Measurements from ENCODE around the gene BEGAIN. TPM values are rescaled to one million over a fixed set of nuclear protein-coding genes. Genes with fewer than 3 reads are reported as not detected.

Gene BEGAIN
- total RNA-seq, 4 donors from 2014 or later = 0.22 to 1.3 (median 0.50) TPM; not detected in 1

DNA sequence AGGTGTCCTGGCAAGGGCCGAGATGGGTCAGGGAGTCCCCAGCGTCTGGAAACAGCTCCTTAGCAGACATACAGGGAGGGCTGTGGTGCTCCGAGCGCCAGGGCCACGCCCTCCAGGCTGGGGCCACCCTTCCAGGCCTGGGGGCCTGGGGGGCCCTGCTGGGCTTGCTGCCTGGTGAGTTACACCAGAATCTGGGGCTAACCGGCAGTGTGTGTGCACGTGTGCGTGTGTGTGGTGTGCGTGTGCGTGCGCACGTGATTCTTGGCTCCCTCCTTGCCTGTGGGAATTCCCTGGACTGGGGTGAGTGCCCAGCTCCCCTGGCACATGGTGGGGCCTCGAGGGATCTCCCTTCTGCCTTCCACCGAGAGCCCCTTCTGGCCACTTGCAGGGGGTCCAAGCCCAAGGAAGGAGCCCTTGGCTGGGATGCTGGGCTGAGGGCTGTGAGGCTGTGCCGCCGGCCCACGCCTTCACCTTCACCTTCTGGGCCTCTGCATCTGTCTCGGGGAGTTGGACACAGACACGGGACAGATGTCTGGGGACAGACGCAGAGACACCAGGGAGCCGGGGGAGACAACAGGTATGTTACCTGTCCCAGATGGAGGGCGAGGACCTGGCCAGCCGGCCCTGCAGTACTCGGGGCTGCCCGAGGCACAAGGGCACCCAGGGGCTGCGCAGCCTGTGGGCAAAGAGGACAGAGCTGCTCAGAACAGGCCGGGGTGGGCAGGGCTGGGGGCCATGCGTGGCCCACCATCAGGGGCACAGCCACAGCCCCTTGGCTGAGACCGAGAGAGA lies 37.2 kb downstream of the BEGAIN start:
- intact Hi-C loops (cut with DNase I) = loop anchor here (10.0 kb wide), 1 partner anchor 865 kb away; the partner anchor contains the start of gene CYP46A1

GRCh38 chr14:100548939-100549338 lies 38.3 kb downstream of the BEGAIN start:
- TF ChIP-seq, protein P1, sequence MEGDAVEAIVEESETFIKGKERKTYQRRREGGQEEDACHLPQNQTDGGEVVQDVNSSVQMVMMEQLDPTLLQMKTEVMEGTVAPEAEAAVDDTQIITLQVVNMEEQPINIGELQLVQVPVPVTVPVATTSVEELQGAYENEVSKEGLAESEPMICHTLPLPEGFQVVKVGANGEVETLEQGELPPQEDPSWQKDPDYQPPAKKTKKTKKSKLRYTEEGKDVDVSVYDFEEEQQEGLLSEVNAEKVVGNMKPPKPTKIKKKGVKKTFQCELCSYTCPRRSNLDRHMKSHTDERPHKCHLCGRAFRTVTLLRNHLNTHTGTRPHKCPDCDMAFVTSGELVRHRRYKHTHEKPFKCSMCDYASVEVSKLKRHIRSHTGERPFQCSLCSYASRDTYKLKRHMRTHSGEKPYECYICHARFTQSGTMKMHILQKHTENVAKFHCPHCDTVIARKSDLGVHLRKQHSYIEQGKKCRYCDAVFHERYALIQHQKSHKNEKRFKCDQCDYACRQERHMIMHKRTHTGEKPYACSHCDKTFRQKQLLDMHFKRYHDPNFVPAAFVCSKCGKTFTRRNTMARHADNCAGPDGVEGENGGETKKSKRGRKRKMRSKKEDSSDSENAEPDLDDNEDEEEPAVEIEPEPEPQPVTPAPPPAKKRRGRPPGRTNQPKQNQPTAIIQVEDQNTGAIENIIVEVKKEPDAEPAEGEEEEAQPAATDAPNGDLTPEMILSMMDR (IDR thresholded peaks at IDR 0.05) = no peak
- no peak for TF ChIP-seq POLR2A (IDR thresholded peaks at IDR 0.05)
- Histone ChIP-seq H3K36me3 (no peaks in the 10 kb centered on the region), H3K27ac (no peak overlapping the region), H3K9me3 (no peaks in the 10 kb centered on the region), H3K27me3 (no peaks in the 10 kb centered on the region), H3K4me3 (replicated peaks in 1 of 3) (no peak overlapping the region), H3K4me1 (peaks cover 0 to 15% of the 10 kb centered on the region in 2 donors)
- intact Hi-C loops (cut with DNase I) = loop anchor here (10.0 kb wide), 1 partner anchor 864 kb away; the partner anchor contains the start of gene CYP46A1
- DNase-seq = no peak
- 87 to 89% methylated on average over 15 of the region's 15 CpGs for WGBS, 2 donors

More for the DNA sequence above, 37.2 kb downstream of the BEGAIN start:
- no peak for DNase-seq
- Histone ChIP-seq H3K27me3 (no peaks in the 10 kb centered on the region), H3K4me1 (peaks cover 0 to 15% of the 10 kb centered on the region in 2 donors), H3K9me3 (no peaks in the 10 kb centered on the region), H3K27ac (no peak overlapping the region), H3K36me3 (no peaks in the 10 kb centered on the region), H3K4me3 (replicated peaks in 1 of 3) (no peak overlapping the region)
- WGBS, 2 donors = 73% methylated on average over 28 of the region's 29 CpGs; no CpG with 5 or more reads in 1 of the 2 donors
- TF ChIP-seq, protein P1 (IDR thresholded peaks at IDR 0.05) = no peak
- TF ChIP-seq POLR2A (IDR thresholded peaks at IDR 0.05) = no peak

GRCh38 chr14:100548295-100548655 lies 38.9 kb downstream of the BEGAIN start:
- WGBS, 2 donors = 50% methylated on average over 1 of the region's 5 CpGs; no CpG with 5 or more reads in 1 of the 2 donors
- Histone ChIP-seq H3K4me3 (replicated peaks in 1 of 3) (no peak overlapping the region), H3K4me1 (peaks cover 0 to 15% of the 10 kb centered on the region in 2 donors), H3K9me3 (no peaks in the 10 kb centered on the region), H3K27me3 (no peaks in the 10 kb centered on the region), H3K27ac (no peak overlapping the region), H3K36me3 (no peaks in the 10 kb centered on the region)
- TF ChIP-seq POLR2A (IDR thresholded peaks at IDR 0.05) = no peak
- TF ChIP-seq, protein P1 (IDR thresholded peaks at IDR 0.05) = no peak
- DNase-seq = no peak
- intact Hi-C loops (cut with DNase I) = loop anchor here (10.0 kb wide), 1 partner anchor 863 kb away; the partner anchor contains the start of gene CYP46A1

GRCh38 chr14:100547633-100548294 lies 39.5 kb downstream of the BEGAIN start:
- Histone ChIP-seq H3K4me1 (peaks cover 0 to 15% of the 10 kb centered on the region in 2 donors), H3K36me3 (no peaks in the 10 kb centered on the region), H3K27ac (peak overlapping the region in 1 of 3 donors; percentile 10), H3K27me3 (no peaks in the 10 kb centered on the region), H3K4me3 (replicated peaks in 1 of 3) (no peak overlapping the region), H3K9me3 (no peaks in the 10 kb centered on the region)
- TF ChIP-seq POLR2A (IDR thresholded peaks at IDR 0.05) = no peak
- TF ChIP-seq, protein P1 (IDR thresholded peaks at IDR 0.05) = no peak
- intact Hi-C loops (cut with DNase I) = loop anchor here (10.0 kb wide), 1 partner anchor 863 kb away; the partner anchor contains the start of gene CYP46A1
- WGBS, 2 donors = 61 to 66% methylated on average over 14 to 18 of the region's 18 CpGs
- no peak for DNase-seq

Data from thyroid gland (tissue), 4 donors.